ENCODE measurements around the gene HEXIM2. TPM values are rescaled to one million over a fixed set of nuclear protein-coding genes. Genes with fewer than 3 reads are reported as not detected.

HEXIM2 gene
- total RNA-seq, 2 experiments from 2014 or later, result 5.3 to 5.6 TPM

GRCh38 chr17:45147581-45148182 lies 14.0 kb upstream of the HEXIM2 start:
- peak; percentile 87 for DNase-seq
- POLR2A ChIA-PET, result interaction anchor here (0.9 to 6.1 kb wide), 15 partner anchors 10 to 248 kb away, joined by 3 to 217 read pairs (median 8); partner anchors contain the start of genes ACBD4, EFTUD2, FMNL1 and HEXIM2
- Mint-ChIP-seq H3K9me3 (no peaks in the 10 kb centered on the region), H3K36me3 (peaks cover 29% of the 10 kb centered on the region), H3K27ac (peak overlapping the region; percentile 100), H3K27me3 (no peaks in the 10 kb centered on the region), H3K4me1 (ENCODE audit: low read depth) (peaks cover 47% of the 10 kb centered on the region), H3K4me3 (peak overlapping the region; percentile 99)
- intact Hi-C loops (cut with micrococcal nuclease), result loop anchor here (1.0 to 10.0 kb wide), 8 partner anchors 12 to 943 kb away; partner anchors contain the start of genes ACBD4, HEXIM2, MAP3K14 and NMT1
- CTCF ChIA-PET, result interaction anchor here (0.8 to 11.2 kb wide), 11 partner anchors 8 to 164 kb away, joined by 3 to 316 read pairs (median 9); partner anchors contain the start of genes ACBD4 and HEXIM2

- CTCF ChIA-PET, result interaction anchor here (0.8 to 11.2 kb wide), 17 partner anchors 9 to 168 kb away, joined by 3 to 316 read pairs (median 9); partner anchors contain the start of genes ACBD4, DCAKD, HEXIM2 and MAP3K14
- intact Hi-C loops (cut with micrococcal nuclease), result loop anchor here (1.0 to 10.0 kb wide), 9 partner anchors 13 to 944 kb away; partner anchors contain the start of genes ACBD4, HEXIM2, MAP3K14 and NMT1
- peak; percentile 99 for DNase-seq
- Mint-ChIP-seq H3K27me3 (no peaks in the 10 kb centered on the region), H3K27ac (peak within 1 kb of the TSS; percentile 100), H3K36me3 (peaks cover 29% of the 10 kb centered on the region), H3K9me3 (no peaks in the 10 kb centered on the region), H3K4me3 (peak within 1 kb of the TSS; percentile 99), H3K4me1 (ENCODE audit: low read depth) (peaks cover 42% of the 10 kb centered on the region)
- POLR2A ChIA-PET, result interaction anchor here (0.6 to 6.1 kb wide), 21 partner anchors 9 to 249 kb away, joined by 3 to 217 read pairs (median 5); partner anchors contain the start of genes ACBD4, EFTUD2, FMNL1 and HEXIM2
These were observed 13.3 kb upstream of the HEXIM2 start, which contains the start of gene HEXIM1 for GRCh38 chr17:45148183-45149036. Gene HEXIM1 (plus strand): TSS chr17:45148475. CDS start chr17:45149191, 716 bp downstream.

- Mint-ChIP-seq H3K4me1 (ENCODE audit: low read depth) (peaks cover 36% of the 10 kb centered on the region), H3K27me3 (no peaks in the 10 kb centered on the region), H3K36me3 (peaks cover 29% of the 10 kb centered on the region), H3K4me3 (peak overlapping the region; percentile 99), H3K27ac (peak overlapping the region; percentile 100), H3K9me3 (no peaks in the 10 kb centered on the region)
- POLR2A ChIA-PET, result interaction anchor here (0.6 to 6.1 kb wide), 23 partner anchors 8 to 250 kb away, joined by 3 to 217 read pairs (median 4); partner anchors contain the start of genes ACBD4, EFTUD2, FMNL1 and HEXIM2
- intact Hi-C loops (cut with micrococcal nuclease), result loop anchor here (1.0 to 10.0 kb wide), 5 partner anchors 24 to 944 kb away; partner anchors contain the start of gene NMT1
- CTCF ChIA-PET, result interaction anchor here (0.7 to 11.2 kb wide), 20 partner anchors 10 to 236 kb away, joined by 3 to 316 read pairs (median 7); partner anchors contain the start of genes ACBD4, DCAKD, HEXIM2 and MAP3K14
- peak; percentile 86 for DNase-seq
These were observed 12.5 kb upstream of the HEXIM2 start for GRCh38 chr17:45149037-45149668.

- peaks cover 29% of the 10 kb centered on the region for H3K36me3 Mint-ChIP-seq
- ChIA-PET CTCF (interaction anchor here (0.7 to 11.2 kb wide), 17 partner anchors 12 to 236 kb away, joined by 3 to 316 read pairs (median 9); partner anchors contain the start of genes ACBD4, DCAKD, HEXIM2 and PLCD3), POLR2A (interaction anchor here (0.6 to 6.1 kb wide), 16 partner anchors 10 to 650 kb away, joined by 3 to 217 read pairs (median 6); partner anchors contain the start of genes ACBD4, FMNL1, HEXIM2 and MAP3K14)
- peak overlapping the region; percentile 99 for H3K4me3 Mint-ChIP-seq
- no peaks in the 10 kb centered on the region for H3K27me3 Mint-ChIP-seq
- DNase-seq, result peak; percentile 64
- peak overlapping the region; percentile 100 for H3K27ac Mint-ChIP-seq
- H3K9me3 Mint-ChIP-seq, result no peaks in the 10 kb centered on the region
- peaks cover 33% of the 10 kb centered on the region for H3K4me1 Mint-ChIP-seq (ENCODE audit: low read depth)
- intact Hi-C loops (cut with micrococcal nuclease), result loop anchor here (1.0 to 10.0 kb wide), 5 partner anchors 23 to 945 kb away; partner anchors contain the start of gene NMT1
These were observed 11.7 kb upstream of the HEXIM2 start for GRCh38 chr17:45149669-45150664.

GRCh38 chr17:45150911-45151809 lies 10.5 kb upstream of the HEXIM2 start:
- Mint-ChIP-seq H3K9me3 (no peaks in the 10 kb centered on the region), H3K36me3 (peaks cover 29% of the 10 kb centered on the region), H3K27ac (peak overlapping the region; percentile 54), H3K4me3 (peak overlapping the region; percentile 99), H3K4me1 (ENCODE audit: low read depth) (peaks cover 30% of the 10 kb centered on the region), H3K27me3 (no peaks in the 10 kb centered on the region)
- ChIA-PET POLR2A (interaction anchor here (0.6 to 6.1 kb wide), 11 partner anchors 9 to 165 kb away, joined by 3 to 217 read pairs (median 19); partner anchors contain the start of genes ACBD4, FMNL1, HEXIM2 and MAP3K14), CTCF (interaction anchor here (0.7 to 11.2 kb wide), 18 partner anchors 10 to 278 kb away, joined by 3 to 316 read pairs (median 7); partner anchors contain the start of genes ACBD4, HEXIM2 and PLCD3)
- intact Hi-C loops (cut with micrococcal nuclease), result no loop called here
- no peak for DNase-seq

GRCh38 chr17:45155029-45155428 lies 6.6 kb upstream of the HEXIM2 start:
- DNase-seq, result no peak
- CTCF ChIA-PET, result interaction anchor here (0.7 to 11.2 kb wide), 3 partner anchors 19 to 1114 kb away, joined by 5 to 316 read pairs (median 23); partner anchors contain the start of gene ACBD4
- POLR2A ChIA-PET, result interaction anchor here (0.6 to 0.9 kb wide), 2 partner anchors 9 to 152 kb away, joined by 3 read pairs; no protein-coding TSS in a partner anchor
- Mint-ChIP-seq H3K27me3 (no peaks in the 10 kb centered on the region), H3K27ac (peak overlapping the region; percentile 49), H3K36me3 (peaks cover 21% of the 10 kb centered on the region), H3K9me3 (no peaks in the 10 kb centered on the region), H3K4me3 (no peak overlapping the region), H3K4me1 (ENCODE audit: low read depth) (peaks cover 47% of the 10 kb centered on the region)
- intact Hi-C loops (cut with micrococcal nuclease), result no loop called here

GRCh38 chr17:45155483-45155882 lies 6.2 kb upstream of the HEXIM2 start:
- H3K27ac Mint-ChIP-seq, result peak overlapping the region; percentile 49
- DNase-seq, result no peak
- ChIA-PET CTCF (interaction anchor here (0.7 to 11.2 kb wide), 3 partner anchors 20 to 1113 kb away, joined by 5 to 316 read pairs (median 23); partner anchors contain the start of gene ACBD4), POLR2A (interaction anchor here (0.9 kb wide), 1 partner anchor 9 kb away, joined by 3 read pairs; no protein-coding TSS in a partner anchor)
- no peak overlapping the region for H3K4me3 Mint-ChIP-seq
- intact Hi-C loops (cut with micrococcal nuclease), result no loop called here
- peaks cover 46% of the 10 kb centered on the region for H3K4me1 Mint-ChIP-seq (ENCODE audit: low read depth)
- H3K9me3 Mint-ChIP-seq, result no peaks in the 10 kb centered on the region
- peaks cover 19% of the 10 kb centered on the region for H3K36me3 Mint-ChIP-seq
- H3K27me3 Mint-ChIP-seq, result no peaks in the 10 kb centered on the region

- H3K27me3 Mint-ChIP-seq, result no peaks in the 10 kb centered on the region
- H3K4me3 Mint-ChIP-seq, result no peak overlapping the region
- H3K36me3 Mint-ChIP-seq, result peaks cover 17% of the 10 kb centered on the region
- ChIA-PET POLR2A (no interaction called here), CTCF (interaction anchor here (2.9 to 11.2 kb wide), 2 partner anchors 21 to 42 kb away, joined by 23 to 316 read pairs; partner anchors contain the start of gene ACBD4)
- H3K4me1 Mint-ChIP-seq (ENCODE audit: low read depth), result peaks cover 39% of the 10 kb centered on the region
- no peaks in the 10 kb centered on the region for H3K9me3 Mint-ChIP-seq
- no peak for DNase-seq
- H3K27ac Mint-ChIP-seq, result peak overlapping the region; percentile 5
- intact Hi-C loops (cut with micrococcal nuclease), result no loop called here
These were observed 5.4 kb upstream of the HEXIM2 start for GRCh38 chr17:45156242-45156641.

Data from activated CD4-positive, alpha-beta memory T cell treated with anti-CD3 and anti-CD28 coated beads for 36 hours (primary cell).